LNCaP clone FGC (cell line): ENCODE results near the gene MAGI1.

Experiments
- DNase-seq: peaks from one replicate; pipeline ENCODE4 v3.0.0-alpha.2; 2011; ENCODE audit warnings: low read depth
- H3K4me3 ChIP-seq: 2 replicates; pipeline ENCODE4 v1.5.1; 2011; ENCODE audit warnings: mild to moderate bottlenecking, low read depth, low read length, control low read depth
- TF ChIP-seq, protein P1 (sequence below): IDR thresholded peaks from 2 replicates; pipeline ENCODE4 v1.5.1; 2012; ENCODE audit warnings: mild to moderate bottlenecking; ENCODE audit not compliant: control insufficient read depth, insufficient read depth; ENCODE audit errors: extremely low read depth

MAGI1 gene

GRCh38 chr3:65979731-65980130, 59.0 kb downstream of the MAGI1 start:
- TF ChIP-seq, protein P1, sequence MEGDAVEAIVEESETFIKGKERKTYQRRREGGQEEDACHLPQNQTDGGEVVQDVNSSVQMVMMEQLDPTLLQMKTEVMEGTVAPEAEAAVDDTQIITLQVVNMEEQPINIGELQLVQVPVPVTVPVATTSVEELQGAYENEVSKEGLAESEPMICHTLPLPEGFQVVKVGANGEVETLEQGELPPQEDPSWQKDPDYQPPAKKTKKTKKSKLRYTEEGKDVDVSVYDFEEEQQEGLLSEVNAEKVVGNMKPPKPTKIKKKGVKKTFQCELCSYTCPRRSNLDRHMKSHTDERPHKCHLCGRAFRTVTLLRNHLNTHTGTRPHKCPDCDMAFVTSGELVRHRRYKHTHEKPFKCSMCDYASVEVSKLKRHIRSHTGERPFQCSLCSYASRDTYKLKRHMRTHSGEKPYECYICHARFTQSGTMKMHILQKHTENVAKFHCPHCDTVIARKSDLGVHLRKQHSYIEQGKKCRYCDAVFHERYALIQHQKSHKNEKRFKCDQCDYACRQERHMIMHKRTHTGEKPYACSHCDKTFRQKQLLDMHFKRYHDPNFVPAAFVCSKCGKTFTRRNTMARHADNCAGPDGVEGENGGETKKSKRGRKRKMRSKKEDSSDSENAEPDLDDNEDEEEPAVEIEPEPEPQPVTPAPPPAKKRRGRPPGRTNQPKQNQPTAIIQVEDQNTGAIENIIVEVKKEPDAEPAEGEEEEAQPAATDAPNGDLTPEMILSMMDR = no peak

DNA sequence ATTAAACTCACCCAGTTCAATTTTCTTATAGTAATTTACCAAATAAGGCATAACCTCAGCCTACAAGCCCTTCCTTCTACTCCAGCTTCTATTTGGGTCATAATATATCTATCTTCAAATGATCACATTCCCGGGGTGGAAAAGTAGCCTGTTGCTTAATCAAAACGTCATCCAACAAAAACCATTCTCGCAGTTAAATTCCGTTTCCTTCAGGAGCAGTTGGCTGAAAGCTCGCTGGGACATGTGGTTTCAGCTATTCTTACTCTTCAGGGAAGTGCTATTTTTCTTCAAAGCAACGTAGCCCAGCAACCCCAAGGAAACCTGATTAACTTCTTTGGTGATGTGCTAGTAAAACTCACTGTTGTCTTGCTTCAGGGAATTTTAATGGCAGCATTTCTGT, 59.6 kb downstream of the MAGI1 start:
- TF ChIP-seq, protein P1 = no peak
- no peak for DNase-seq
- H3K4me3 ChIP-seq = no peak overlapping the region

More at GRCh38 chr3:65979731-65980130, 59.0 kb downstream of the MAGI1 start:
- H3K4me3 ChIP-seq = no peak overlapping the region
- no peak for DNase-seq

DNA sequence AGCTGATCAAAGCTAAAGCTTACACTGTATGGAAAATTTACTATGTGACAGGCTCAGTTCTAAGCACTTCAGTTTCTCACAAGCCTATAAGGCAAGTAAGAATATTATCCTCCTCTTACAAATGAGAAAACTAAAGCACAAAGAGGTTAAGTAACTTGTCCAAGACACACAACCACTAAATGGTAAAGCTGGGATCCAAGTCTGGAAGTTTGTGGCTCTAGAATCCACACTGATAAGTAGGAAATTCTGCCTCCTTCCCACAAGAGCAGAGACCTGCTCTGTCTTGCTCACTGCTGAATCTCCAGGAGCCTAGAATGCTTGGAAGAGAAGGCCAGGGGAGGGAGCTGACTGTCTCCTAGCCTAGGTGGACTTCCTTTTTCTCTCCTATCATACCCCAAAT, 60.6 kb downstream of the MAGI1 start:
- H3K4me3 ChIP-seq = no peak overlapping the region
- DNase-seq = no peak
- TF ChIP-seq, protein P1 = no peak

GRCh38 chr3:65975032-65975431, 63.7 kb downstream of the MAGI1 start:
- no peak for DNase-seq
- H3K4me3 ChIP-seq = no peak overlapping the region
- TF ChIP-seq, protein P1 = no peak

- TF ChIP-seq, protein P1 = no peak
- no peak for DNase-seq
- H3K4me3 ChIP-seq = no peak overlapping the region
Observed at GRCh38 chr3:65974509-65974908, 64.2 kb downstream of the MAGI1 start.

DNA sequence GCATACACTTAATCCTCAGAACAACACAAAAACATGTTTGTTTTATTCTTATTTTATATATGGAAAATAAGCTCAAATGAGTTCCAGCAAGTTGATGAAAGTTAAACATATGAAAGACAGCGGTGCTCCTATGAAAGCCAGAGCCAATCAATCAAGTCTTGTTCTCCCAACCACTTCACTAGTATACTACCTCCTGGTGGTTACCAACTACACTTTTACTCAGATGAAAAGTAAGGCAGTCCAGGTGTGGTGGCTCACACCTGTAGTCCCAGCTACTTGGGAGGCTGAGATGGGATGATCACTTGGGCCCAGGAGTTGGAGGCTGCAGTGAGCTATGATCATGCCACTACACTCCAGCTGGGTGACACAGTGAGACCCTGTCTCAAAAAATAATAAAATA, 66.0 kb downstream of the MAGI1 start:
- DNase-seq = no peak
- H3K4me3 ChIP-seq = no peak overlapping the region
- TF ChIP-seq, protein P1 = no peak

DNA sequence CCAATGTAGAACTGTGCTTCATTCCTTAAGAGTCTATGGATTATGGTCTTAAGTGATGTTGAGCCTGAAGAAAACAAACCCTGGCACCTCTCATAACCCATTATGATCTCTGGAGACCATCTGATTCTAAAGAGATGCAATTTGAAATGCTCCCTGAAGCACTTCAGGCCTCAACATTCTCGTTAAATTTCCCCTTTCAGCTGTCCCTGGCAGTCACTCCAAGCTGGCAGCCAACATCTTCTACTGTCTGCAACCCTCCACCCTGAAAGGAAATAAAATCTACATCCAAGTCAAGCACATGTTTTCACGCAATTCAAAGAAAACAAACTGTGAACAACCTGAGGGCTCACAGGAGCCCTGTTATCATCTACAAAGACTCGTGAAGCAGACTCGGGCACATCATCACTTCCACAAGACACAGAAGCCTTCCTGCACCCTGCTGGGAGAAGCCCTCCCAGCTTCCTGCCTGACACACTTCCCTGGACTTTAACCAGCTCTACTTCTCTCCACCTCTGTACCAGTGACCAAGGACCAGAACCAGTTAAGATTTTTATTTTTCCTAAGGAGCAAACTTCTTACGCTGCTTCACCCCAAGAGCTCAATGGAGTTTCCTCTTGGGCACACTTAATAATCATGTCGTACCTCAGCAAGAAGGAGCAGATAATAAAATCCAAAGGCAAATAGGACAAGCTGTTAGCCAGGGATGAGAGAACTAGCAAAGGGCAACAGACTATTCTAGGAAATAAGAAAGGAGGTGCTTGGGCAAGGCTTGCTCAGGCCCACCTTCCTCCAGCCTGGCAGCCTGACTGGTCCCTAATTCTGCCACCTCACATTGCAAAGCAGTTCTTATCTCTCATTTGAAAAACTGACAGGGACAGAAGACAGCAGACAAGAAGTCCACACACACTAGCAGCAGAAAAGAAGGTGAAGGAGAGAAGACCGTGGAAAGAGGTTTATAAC, 67.1 kb downstream of the MAGI1 start:
- no peak for DNase-seq
- TF ChIP-seq, protein P1 = no peak
- no peak overlapping the region for H3K4me3 ChIP-seq
